ENCODE results near the gene PCDH18.
"Not testable (repeated sequence)": the region's sequence is repeated elsewhere in the genome, so short reads cannot be mapped to it uniquely, and the experiment has no call there.

PCDH18 gene

GRCh38 chr4:137528673-137529072, 3.6 kb downstream of the PCDH18 start:
- no peak for DNase-seq

DNA sequence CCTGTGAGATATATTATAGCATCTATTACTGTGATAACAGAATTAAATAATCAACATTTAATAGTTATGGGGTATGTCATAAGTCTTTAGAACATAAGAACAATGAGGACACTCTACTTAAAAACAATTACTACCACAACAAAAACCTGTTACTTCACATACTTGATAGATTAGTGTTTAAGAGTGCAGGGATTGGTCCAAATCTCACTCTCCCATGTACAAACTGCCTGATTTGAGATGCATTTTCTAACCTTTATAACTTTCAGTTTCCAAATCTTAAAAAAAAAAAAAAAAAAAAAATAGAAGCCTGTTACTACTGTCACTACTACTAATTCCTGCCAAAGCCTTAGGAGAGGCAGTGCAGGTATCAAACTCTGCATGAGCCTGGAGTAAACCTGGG, 5.6 kb downstream of the PCDH18 start:
- no peak for DNase-seq

- DNase-seq: no peak
These were observed 7.4 kb downstream of the PCDH18 start for GRCh38 chr4:137524725-137525369.

GRCh38 chr4:137523329-137523728, 9.0 kb downstream of the PCDH18 start:
- no peak for DNase-seq

DNA sequence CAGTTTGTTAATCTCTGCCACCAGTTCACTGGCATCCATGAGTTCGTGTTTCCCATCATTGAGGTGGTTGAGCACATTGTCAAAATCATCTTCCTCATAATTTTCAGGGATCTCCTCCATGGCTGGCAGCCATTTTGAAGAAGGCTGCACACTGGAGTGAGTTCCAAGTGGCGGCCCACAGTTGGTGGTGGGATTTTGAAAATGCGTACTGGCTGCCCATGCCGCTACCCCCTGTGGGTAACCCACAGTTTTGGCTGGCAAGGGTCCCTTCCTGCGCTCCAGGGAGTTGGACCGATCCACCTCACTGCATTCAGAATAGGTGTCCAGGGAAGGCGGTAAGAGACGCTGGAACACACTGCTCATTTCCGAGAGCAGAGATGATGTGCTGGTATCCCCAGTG, 11.2 kb downstream of the PCDH18 start:
- DNase-seq: no peak

- no peak for DNase-seq
These were observed 12.9 kb downstream of the PCDH18 start for GRCh38 chr4:137519406-137519805.

GRCh38 chr4:137517323-137517722, 15.0 kb downstream of the PCDH18 start:
- DNase-seq: not testable (repeated sequence)

- DNase-seq: no peak
These were observed 17.7 kb downstream of the PCDH18 start for GRCh38 chr4:137514406-137515111.

DNA sequence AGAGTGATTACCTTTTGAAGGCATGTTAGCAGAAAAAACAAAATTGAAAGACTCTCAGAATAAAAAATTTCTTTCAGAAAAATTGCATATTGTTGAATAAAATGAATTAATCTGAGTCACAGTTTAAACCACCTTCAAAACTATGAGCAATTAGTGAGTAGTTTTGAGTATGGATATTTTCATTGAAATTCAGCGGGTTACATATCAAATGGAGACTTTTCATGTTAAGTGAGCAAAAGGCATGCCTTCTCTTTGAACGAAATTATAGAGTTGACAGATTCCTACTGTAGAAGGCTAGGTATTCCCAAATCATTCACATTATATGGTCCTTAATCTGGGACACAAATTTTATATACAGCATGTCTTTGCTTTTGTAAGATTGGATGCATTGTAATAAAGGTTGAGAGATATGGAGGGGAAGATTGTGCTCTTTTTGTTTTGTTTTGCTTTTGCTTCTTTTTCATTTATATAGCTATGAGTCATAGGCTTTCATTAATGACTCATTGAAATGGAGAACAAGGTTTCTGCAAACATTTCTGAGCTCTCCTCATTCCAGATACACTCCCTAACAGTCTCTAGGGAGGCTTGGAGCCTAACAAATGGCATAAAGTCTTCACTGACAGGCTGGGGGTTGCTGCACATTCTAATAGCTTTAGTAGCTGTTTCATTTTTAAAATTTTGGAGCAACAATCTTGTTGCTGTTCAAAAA, 21.6 kb downstream of the PCDH18 start:
- no peak for DNase-seq

DNA sequence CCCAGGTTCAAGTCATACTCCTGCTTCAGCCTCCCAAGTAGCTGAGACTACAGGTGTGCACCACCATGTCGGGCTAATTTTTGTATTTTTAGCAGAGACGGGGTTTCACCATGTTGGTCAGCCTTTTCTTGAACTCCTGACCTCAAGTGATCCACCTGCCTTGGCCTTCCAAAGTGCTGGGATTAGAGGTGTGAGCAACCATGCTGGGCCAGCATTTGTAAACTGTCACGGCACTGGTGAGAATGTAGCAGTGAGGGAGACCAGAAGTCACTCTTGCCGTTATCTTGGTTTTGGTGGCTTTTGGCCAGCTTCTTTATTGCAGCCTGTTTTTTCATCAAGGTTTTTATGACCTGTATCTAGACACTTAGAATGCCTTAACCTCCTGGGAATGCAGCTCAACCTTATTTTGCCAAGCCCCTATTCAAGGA, 22.4 kb downstream of the PCDH18 start:
- no peak for DNase-seq

DNA sequence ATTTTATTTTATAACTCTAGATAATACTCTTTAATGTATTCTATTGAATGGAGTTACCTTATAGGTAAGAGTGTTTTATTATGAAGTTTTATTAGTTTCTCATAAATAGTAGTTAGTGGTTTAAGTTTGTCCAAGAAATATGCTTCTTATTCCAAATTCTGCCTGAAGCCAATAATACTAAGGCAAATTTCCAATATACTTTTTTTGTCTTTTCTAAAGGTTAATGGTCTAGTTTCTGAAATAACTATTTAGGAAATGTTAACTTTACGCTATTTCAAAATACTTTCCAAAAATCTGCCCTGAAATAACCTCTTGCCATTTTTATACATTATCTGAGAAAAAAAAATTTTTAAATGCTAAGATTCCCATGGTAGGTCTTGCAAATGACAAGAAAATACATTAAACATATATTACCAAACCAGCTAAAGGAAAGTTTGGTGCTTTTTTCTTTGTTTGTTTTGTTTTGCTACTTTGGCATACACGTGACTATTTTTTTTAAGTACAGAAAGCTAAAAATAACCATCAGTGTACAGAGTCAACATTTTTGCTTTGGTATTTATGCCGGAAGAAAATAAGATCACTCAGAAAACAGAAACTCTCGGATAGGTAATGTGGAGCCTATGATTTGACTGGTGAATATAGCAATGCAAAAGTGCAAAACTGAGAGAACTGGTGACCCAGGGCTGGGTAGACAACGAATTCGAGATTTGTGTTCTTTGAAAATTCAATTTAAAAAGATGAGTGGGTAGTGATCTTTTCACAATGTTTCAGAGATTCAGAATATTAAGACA, 29.8 kb downstream of the PCDH18 start:
- DNase-seq: no peak

DNA sequence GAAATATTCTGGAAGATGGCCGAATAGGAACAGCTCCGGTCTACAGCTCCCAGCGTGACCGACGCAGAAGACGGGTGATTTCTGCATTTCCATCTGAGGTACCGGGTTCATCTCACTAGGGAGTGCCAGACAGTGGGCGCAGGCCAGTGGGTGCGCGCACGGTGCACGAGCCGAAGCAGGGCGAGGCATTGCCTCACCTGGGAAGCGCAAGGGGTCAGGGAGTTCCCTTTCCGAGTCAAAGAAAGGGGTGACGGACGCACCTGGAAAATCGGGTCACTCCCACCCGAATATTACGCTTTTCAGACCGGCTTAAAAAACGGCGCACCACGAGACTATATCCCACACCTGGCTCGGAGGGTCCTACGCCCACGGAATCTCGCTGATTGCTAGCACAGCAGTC, 36.0 kb downstream of the PCDH18 start:
- DNase-seq: not testable (repeated sequence)

DNA sequence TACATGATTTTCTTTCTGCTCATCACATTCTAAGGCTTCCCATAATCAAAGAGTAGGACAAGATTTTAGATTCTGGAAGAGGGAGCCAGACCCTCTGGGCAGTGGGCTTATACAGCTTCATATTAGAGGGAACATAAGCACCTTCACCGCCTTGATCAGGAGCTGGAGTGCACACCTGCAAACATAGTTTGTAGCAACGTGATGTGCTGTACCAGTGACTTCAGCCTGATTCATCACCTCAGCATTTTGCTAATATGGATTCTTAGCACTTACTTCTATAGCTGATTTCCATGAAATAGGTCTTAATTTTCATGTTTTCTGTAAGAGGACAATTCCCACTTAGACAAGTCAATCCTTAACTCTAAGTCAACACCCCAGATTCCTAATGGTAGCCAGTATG, 36.7 kb downstream of the PCDH18 start:
- DNase-seq: no peak

GRCh38 chr4:137483313-137483959, 48.9 kb downstream of the PCDH18 start:
- not testable (repeated sequence) for DNase-seq

DNA sequence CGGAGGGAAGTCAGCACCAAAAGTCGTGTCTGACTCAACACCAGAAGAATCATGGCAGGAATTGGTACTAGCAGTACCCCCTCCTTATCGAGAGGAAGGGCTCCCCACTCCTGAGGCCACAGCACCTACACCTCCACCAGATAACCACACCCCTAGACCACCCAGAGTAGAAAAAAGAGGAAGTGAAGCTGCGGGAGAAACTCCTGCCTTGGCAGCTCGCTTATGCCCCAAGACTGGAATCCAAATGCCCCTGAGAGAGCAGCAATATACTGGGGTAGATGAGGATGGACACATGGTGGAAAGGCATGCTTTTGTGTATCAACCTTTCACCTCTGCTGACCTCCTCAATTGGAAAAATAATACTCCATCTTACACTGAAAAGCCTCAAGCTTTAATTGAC, 52.6 kb downstream of the PCDH18 start:
- DNase-seq: not testable (repeated sequence)

GRCh38 chr4:137476345-137476744, 55.9 kb downstream of the PCDH18 start:
- no peak for DNase-seq

- no peak for DNase-seq
These were observed 57.5 kb downstream of the PCDH18 start for GRCh38 chr4:137474711-137475301.

GRCh38 chr4:137471895-137472294, 60.4 kb downstream of the PCDH18 start:
- no peak for DNase-seq

GRCh38 chr4:137471461-137471860, 60.8 kb downstream of the PCDH18 start:
- no peak for DNase-seq

DNA sequence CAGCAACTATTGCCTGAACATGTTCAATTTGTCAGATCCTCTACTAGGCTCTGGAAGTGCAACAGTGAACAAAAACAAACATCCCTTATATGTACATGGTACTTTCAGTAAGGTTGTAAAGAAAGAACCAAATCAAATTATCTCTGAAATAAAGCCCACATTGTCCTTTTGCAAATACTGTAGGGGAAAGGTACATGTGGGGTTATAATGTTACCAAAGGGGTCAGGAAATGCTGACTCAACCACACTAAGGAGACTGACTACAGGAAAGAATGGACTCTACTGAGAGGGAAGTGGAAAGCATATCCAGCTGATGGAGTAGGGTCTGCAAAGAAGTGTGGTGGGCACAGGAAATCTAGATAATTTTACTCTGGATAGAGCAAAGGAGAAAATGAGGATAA, 61.5 kb downstream of the PCDH18 start:
- no peak for DNase-seq
